Brain pericyte (primary cell): ENCODE results near the gene ADGRF3.
A peak's percentile ranks its signal among the peaks of the same experiment; 100 is the strongest.
"Not testable (repeated sequence)": the region's sequence is repeated elsewhere in the genome, so short reads cannot be mapped to it uniquely, and the experiment has no call there.

Source experiments
- DNase-seq: peaks from one replicate; pipeline ENCODE4 v3.0.0-alpha.2; 2012; ENCODE audit warnings: low read depth, low spot score

ADGRF3 gene

GRCh38 chr2:26276484-26277227, 69.9 kb downstream of the ADGRF3 start:
- DNase-seq, result no peak

DNA sequence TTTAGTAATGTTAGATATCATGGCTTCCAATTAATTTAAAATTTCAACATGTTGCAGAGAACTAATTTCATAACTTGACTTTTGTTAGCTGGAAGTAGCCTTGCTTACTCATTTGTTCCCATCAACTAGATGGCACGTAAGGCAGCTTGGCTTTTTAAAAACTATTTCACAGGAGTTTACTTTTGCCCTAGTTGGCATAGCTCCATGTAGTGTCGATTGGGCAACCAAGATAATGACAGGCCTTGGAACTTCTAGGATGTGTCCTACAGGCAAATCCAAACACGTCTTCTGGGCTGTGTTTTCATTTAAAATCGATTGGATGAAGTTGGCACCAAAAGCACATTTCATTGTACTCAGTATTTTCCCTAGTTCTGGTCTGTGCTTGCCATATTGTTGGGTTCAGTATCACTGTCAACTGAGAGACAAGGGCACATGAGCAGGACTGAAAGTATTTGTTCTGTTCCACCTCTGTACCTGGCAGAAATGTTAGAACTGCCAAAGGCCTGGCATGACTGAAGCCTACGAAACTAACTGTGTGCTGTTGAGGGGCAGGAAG, 72.5 kb downstream of the ADGRF3 start:
- DNase-seq, result peak; percentile 59

- DNase-seq, result no peak
These were observed 73.1 kb downstream of the ADGRF3 start for GRCh38 chr2:26273501-26273900.

GRCh38 chr2:26270373-26270772, 76.2 kb downstream of the ADGRF3 start:
- DNase-seq, result no peak

- DNase-seq, result no peak
These were observed 76.9 kb downstream of the ADGRF3 start for GRCh38 chr2:26269571-26270158.

DNA sequence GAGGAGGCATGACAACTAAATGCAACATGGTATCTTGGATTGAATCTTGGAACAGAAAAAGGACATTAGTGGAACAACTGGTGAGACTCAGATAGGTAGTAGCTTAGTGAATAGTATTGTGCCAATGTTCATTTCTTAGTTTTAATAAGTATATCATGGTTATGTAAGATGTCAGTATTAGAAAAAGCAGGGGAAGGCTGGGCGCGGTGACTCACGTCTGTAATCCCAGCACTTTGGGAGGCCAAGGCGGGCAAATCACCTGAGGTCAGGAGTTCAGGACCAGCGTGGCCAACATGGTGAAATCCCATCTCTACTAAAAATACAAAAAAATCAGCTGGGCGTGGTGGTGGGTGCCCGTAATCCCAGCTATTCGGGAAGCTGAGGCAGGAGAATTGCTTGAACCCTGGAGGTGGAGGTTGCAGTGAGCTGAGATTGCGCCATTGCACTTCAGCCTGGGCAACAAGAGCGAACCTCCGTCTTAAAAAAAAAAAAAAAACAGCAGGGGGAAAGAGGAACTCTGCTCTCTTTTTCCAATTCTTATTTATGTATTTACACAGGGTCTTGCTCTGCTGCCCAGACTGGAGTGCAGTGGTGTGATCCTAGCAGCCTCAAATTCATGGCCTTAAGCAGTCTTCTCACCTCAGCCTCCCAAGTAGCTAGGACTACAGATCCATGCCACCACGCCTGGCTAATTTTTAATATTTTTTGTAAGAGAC, 77.8 kb downstream of the ADGRF3 start:
- not testable (repeated sequence) for DNase-seq

DNA sequence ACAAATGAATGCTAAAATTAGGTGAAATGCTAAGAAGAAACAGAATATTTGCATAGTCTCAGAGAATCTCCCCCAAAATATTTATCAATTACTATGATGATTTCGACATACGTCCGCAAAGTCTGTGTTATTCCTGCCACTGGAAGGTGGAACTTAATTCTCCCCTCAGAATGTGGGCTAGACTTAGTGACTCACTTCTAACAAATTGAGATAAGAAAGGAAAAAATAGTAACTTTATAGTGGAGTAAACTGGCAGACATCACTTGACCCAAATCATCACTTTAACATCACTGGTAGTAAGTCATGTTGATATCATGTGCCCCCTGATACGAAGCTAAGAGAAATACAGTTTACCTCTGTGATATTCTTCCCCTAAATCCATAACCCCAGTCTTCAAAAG, 78.4 kb downstream of the ADGRF3 start:
- no peak for DNase-seq

GRCh38 chr2:26258836-26259235, 87.8 kb downstream of the ADGRF3 start:
- not testable (repeated sequence) for DNase-seq
